Caco-2 (cell line): Measurements from ENCODE around the gene ABCC3. TPM values are rescaled to one million over a fixed set of nuclear protein-coding genes. Genes with fewer than 3 reads are reported as not detected.

ENCODE experiments used
- BruUV-seq: library from RNA; stranded (reverse); fragments of 400-500 nt; replicated peaks from 2 replicates; lab custom pipeline; 2021; lab: Mats Ljungman, UMichigan
- CTCF ChIA-PET: fragments of 300-600 bp; sonication (Branson Sonifier 250); formaldehyde crosslinking; loops from one replicate; lab custom pipeline; 2022; ENCODE audit warnings: antibody characterized with exemption; lab: Charles Lee
- POLR2A ChIA-PET: fragments of 300-600 bp; sonication (Branson Sonifier 250); formaldehyde crosslinking; loops from one replicate; lab custom pipeline; 2022; ENCODE audit warnings: antibody characterized with exemption; lab: Charles Lee
- DNase-seq, 2 experiments: peaks; one replicate each; pipeline versions ENCODE4 v3.0.0 to v3.0.0-alpha.2; 2020 to 2022
- H3K27me3 ChIP-seq: replicated peaks from 2 replicates; pipeline ENCODE4 v1.6.0; 2011; ENCODE audit warnings: low read length; ENCODE audit not compliant: control insufficient read depth, insufficient read depth
- H3K36me3 ChIP-seq: 2 replicates; pipeline ENCODE4 v1.5.1; 2011; ENCODE audit warnings: low read length; ENCODE audit not compliant: control insufficient read depth, insufficient read depth
- H3K4me1 ChIP-seq: fragments of 250-450 bp; sonication (Bioruptor Pico); 2 replicates; pipeline ENCODE4 v1.5.1; 2020; ENCODE audit warnings: mild to moderate bottlenecking
- H3K4me3 ChIP-seq: 2 replicates; pipeline ENCODE4 v1.5.1; 2011; ENCODE audit warnings: low read depth, mild to moderate bottlenecking, control low read depth, low read length
- H3K9me3 ChIP-seq: fragments of 250-450 bp; sonication (Bioruptor Pico); 2 replicates; pipeline ENCODE4 v1.5.1; 2020; ENCODE audit warnings: mild to moderate bottlenecking, moderate library complexity
- H3K27ac Mint-ChIP-seq: one replicate; pipeline ENCODE4 v1.8.0; 2022; ENCODE audit warnings: mixed read lengths; ENCODE audit not compliant: unreplicated experiment
- H3K27me3 Mint-ChIP-seq: one replicate; pipeline ENCODE4 v1.8.0; 2022; ENCODE audit warnings: mixed read lengths; ENCODE audit not compliant: insufficient read depth, unreplicated experiment
- H3K36me3 Mint-ChIP-seq: one replicate; pipeline ENCODE4 v1.8.0; 2022; ENCODE audit warnings: mild to moderate bottlenecking, mixed read lengths; ENCODE audit not compliant: insufficient read depth, unreplicated experiment
- H3K4me1 Mint-ChIP-seq: one replicate; pipeline ENCODE4 v1.8.0; 2022; ENCODE audit warnings: low read depth, mixed read lengths; ENCODE audit not compliant: unreplicated experiment
- H3K4me3 Mint-ChIP-seq: one replicate; pipeline ENCODE4 v1.8.0; 2022; ENCODE audit warnings: mild to moderate bottlenecking, moderate library complexity, mixed read lengths; ENCODE audit not compliant: unreplicated experiment
- H3K9me3 Mint-ChIP-seq: one replicate; pipeline ENCODE4 v1.8.0; 2022; ENCODE audit warnings: mixed read lengths; ENCODE audit not compliant: unreplicated experiment
- intact Hi-C: fragments of 100-400 bp; cut with micrococcal nuclease; formaldehyde crosslinking; loops from one replicate; pipeline ENCODE4 v1.10.0; 2022; ENCODE audit not compliant: unreplicated experiment
- total RNA-seq: library from RNA; stranded (reverse); gene quantifications from 2 replicates; pipeline ENCODE4 v1.2.3, GENCODE V29; 2022
- TF ChIP-seq, protein P1 (sequence below), 2 experiments: fragments of 200-600 bp in 1 of 2; IDR thresholded peaks; 1 replicate in 1 of 2; 2 replicates in 1 of 2; pipeline versions ENCODE4 v1.5.1 to v1.8.0; 2011 to 2022; ENCODE audit warnings: antibody characterized with exemption in 1 of 2, control low read depth in 1 of 2, inconsistent platforms in 1 of 2, low read depth in 1 of 2, low read length in 1 of 2, mild to moderate bottlenecking in 1 of 2, moderate library complexity in 1 of 2; ENCODE audit not compliant: insufficient read depth in 1 of 2, severe bottlenecking in 1 of 2, unreplicated experiment in 1 of 2

The ABCC3 gene
- total RNA-seq, 1 experiment from 2014 or later, result 45.6 TPM

DNA sequence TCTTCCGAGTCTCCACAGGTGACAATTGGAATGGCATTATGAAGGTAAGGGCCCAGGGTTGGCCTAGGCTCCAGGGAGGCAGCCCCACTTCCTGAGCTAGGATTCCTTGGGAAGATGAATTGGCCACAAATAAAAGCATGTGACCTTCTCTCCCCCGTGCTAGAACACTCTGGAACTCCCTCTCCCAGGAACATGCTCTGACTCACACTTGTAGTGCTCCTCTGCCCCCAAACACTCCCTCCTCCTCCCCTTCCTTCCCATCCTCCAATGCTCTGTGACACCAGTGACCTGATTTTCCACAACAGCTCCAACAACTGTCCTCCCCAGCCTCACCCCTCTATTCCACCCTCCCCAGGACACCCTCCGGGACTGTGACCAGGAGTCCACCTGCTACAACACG is 16.4 kb upstream of the ABCC3 start:
- DNase-seq, result no peak
- Mint-ChIP-seq H3K27me3 (no peaks in the 10 kb centered on the region), H3K9me3 (no peaks in the 10 kb centered on the region), H3K4me1 (no peaks in the 10 kb centered on the region), H3K4me3 (no peak overlapping the region), H3K36me3 (no peaks in the 10 kb centered on the region), H3K27ac (no peak overlapping the region)
- ChIA-PET CTCF (interaction anchor here (0.5 to 1.9 kb wide), 7 partner anchors 8 to 58 kb away, joined by 3 to 10 read pairs (median 4); no protein-coding TSS in a partner anchor), POLR2A (no interaction called here)
- TF ChIP-seq, protein P1, sequence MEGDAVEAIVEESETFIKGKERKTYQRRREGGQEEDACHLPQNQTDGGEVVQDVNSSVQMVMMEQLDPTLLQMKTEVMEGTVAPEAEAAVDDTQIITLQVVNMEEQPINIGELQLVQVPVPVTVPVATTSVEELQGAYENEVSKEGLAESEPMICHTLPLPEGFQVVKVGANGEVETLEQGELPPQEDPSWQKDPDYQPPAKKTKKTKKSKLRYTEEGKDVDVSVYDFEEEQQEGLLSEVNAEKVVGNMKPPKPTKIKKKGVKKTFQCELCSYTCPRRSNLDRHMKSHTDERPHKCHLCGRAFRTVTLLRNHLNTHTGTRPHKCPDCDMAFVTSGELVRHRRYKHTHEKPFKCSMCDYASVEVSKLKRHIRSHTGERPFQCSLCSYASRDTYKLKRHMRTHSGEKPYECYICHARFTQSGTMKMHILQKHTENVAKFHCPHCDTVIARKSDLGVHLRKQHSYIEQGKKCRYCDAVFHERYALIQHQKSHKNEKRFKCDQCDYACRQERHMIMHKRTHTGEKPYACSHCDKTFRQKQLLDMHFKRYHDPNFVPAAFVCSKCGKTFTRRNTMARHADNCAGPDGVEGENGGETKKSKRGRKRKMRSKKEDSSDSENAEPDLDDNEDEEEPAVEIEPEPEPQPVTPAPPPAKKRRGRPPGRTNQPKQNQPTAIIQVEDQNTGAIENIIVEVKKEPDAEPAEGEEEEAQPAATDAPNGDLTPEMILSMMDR (IDR thresholded peaks at IDR 0.05; ENCODE audit: insufficient read depth in 1 of 2, low read depth in 1 of 2, low read length in 1 of 2, severe bottlenecking in 1 of 2, unreplicated experiment in 1 of 2), result no peak
- BruUV-seq, result no TSS peak
- Histone ChIP-seq H3K4me3 (no peak overlapping the region), H3K4me1 (no peaks in the 10 kb centered on the region), H3K36me3 (no peaks in the 10 kb centered on the region), H3K27me3 (no peaks in the 10 kb centered on the region), H3K9me3 (no peaks in the 10 kb centered on the region)
- intact Hi-C loops, result no loop called here

DNA sequence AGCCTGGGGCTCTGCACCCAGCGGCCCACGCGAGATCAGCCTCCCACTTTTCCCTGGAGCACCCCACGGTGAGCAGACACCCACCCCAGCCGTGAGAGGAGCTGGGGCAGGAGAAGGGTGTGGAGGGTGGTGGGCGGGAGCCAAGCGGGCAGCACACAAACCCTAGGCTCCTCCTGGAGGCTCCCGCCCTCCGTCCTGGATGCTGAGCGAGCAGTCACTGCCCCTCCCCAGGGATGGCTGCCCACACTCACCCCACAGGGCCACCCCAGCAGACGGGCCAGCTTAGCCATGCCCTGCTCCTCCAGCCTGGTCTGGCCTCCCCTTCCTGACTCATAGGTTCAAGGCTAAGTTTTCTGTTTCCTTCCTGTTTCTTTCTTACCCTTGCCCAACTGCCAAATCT is 15.7 kb upstream of the ABCC3 start:
- no peaks in the 10 kb centered on the region for H3K4me1 ChIP-seq
- H3K27me3 Mint-ChIP-seq, result no peaks in the 10 kb centered on the region
- no peaks in the 10 kb centered on the region for H3K4me1 Mint-ChIP-seq
- H3K27ac Mint-ChIP-seq, result no peak overlapping the region
- H3K9me3 Mint-ChIP-seq, result no peaks in the 10 kb centered on the region
- POLR2A ChIA-PET, result no interaction called here
- CTCF ChIA-PET, result interaction anchor here (1.2 to 1.9 kb wide), 3 partner anchors 9 to 68 kb away, joined by 3 to 5 read pairs (median 4); no protein-coding TSS in a partner anchor
- BruUV-seq, result no TSS peak
- no peak overlapping the region for H3K4me3 ChIP-seq
- no peaks in the 10 kb centered on the region for H3K36me3 ChIP-seq
- intact Hi-C loops, result no loop called here
- no peak overlapping the region for H3K4me3 Mint-ChIP-seq
- TF ChIP-seq, protein P1 (IDR thresholded peaks at IDR 0.05; ENCODE audit: insufficient read depth in 1 of 2, low read depth in 1 of 2, low read length in 1 of 2, severe bottlenecking in 1 of 2, unreplicated experiment in 1 of 2), result no peak
- no peak for DNase-seq
- H3K27me3 ChIP-seq, result no peaks in the 10 kb centered on the region
- H3K9me3 ChIP-seq, result no peaks in the 10 kb centered on the region
- H3K36me3 Mint-ChIP-seq, result no peaks in the 10 kb centered on the region

DNA sequence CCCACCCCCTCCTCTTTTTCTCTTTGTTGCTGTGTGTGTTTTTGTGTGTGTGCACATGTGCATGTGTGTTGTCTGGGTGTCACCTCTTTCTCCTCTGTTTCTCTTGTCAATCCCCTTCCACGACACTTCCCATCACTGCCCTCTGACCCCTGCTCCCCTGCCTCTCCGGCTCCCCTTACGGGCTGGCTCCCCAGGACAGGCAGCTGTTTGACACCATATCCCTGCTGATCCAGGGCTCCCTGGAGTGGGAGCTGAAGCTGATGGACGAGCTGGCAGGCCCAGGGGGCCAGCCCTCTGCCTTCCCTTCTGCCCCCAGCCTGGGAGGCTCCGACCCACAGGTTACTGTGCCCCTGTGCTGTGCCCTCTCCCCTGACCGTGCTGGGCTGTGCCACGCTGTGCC is 15.2 kb upstream of the ABCC3 start:
- no peaks in the 10 kb centered on the region for H3K4me1 ChIP-seq
- POLR2A ChIA-PET, result interaction anchor here (1.1 kb wide), 1 partner anchor 68 kb away, joined by 3 read pairs; no protein-coding TSS in a partner anchor
- Mint-ChIP-seq H3K27me3 (no peaks in the 10 kb centered on the region), H3K4me3 (no peak overlapping the region), H3K9me3 (no peaks in the 10 kb centered on the region), H3K27ac (no peak overlapping the region), H3K4me1 (no peaks in the 10 kb centered on the region), H3K36me3 (no peaks in the 10 kb centered on the region)
- BruUV-seq, result no TSS peak
- intact Hi-C loops, result no loop called here
- no peaks in the 10 kb centered on the region for H3K9me3 ChIP-seq
- no peaks in the 10 kb centered on the region for H3K27me3 ChIP-seq
- H3K36me3 ChIP-seq, result no peaks in the 10 kb centered on the region
- CTCF ChIA-PET, result interaction anchor here (0.7 to 1.9 kb wide), 5 partner anchors 9 to 136 kb away, joined by 3 to 5 read pairs (median 3); no protein-coding TSS in a partner anchor
- no peak overlapping the region for H3K4me3 ChIP-seq
- TF ChIP-seq, protein P1 (IDR thresholded peaks at IDR 0.05; ENCODE audit: insufficient read depth in 1 of 2, low read depth in 1 of 2, low read length in 1 of 2, severe bottlenecking in 1 of 2, unreplicated experiment in 1 of 2), result no peak
- no peak for DNase-seq
